HG02938 (cell line): ENCODE results near the gene PCSK7.

Experiments
- ATAC-seq: cut with Tn5 transposase; IDR thresholded peaks from one replicate; pipeline ENCODE4 v1.9.1; 2021; ENCODE audit warnings: mild to moderate bottlenecking, moderate library complexity; ENCODE audit not compliant: unreplicated experiment

The PCSK7 gene

DNA sequence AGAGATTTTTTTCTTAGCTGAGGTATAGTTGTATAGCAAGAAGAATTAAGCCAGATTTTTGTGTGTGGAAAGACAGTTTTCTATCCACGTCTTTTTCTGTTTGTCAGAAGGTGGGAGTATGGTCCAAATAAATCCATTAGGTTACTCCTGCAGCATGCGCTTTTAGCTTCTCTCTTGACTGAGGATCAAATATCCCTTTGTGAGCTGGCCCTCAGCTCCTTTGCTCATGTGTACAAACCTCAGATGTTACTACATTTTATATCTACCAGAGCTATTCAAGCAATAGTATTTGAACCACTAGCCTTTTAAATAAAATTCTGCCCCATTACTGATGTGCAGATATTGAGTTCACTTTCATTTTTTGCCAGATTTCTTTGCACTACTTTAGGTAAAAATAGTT, 62.1 kb downstream of the PCSK7 start:
- no peak for ATAC-seq

DNA sequence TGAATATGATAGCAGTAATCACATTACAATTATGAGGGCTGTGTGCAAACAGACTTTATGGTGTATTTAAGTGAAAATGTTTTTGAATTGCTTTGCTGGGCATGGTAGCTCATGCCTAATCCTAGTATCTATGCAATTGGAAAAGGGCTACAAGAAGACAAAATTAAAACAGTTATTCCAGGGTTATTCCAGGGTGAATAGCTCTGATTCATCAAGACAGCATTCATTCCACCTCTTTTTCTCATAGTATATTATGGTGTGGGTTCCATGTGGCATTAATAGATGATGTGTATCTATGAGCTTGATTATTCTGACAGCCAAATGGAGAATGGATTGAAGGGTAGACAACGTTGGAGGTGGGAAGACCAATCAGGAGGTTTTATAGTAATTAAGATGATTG, 65.4 kb downstream of the PCSK7 start:
- ATAC-seq = no peak

DNA sequence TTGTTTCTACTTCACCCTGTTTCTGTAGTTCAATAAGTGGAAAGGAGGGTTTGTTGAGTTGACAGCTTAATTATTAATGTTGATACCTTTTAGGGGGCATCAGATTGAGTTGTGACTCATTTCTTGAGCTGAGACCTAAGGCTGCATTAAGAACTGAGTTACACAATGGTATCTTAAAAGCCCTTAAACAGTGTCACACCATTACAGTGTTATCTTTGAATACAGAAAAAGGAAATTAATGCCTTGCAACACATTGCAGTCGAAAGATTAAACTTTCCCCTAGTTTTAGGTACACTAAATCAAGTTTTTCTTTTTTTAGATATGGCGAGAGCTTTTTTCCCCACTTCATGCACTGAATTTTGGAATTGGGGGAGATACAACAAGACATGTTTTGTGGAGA, 71.0 kb downstream of the PCSK7 start:
- ATAC-seq = no peak

DNA sequence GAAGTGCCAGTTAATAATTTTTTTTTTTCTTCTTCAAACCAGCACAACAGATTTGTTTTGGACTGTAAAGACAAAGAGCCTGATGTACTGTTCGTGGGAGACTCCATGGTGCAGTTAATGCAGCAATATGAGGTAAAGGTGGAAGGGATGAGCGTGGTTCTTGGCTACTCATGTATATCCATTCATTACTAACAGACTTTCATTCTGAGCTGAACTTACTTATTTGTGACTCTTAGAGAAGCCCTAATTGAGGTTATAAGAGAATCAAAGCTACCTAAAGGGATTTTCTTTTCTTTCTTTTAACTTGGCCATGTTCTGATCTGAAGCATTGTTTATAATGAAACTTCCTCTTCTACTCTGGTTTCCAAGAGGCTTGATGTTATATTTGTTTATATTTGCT, 72.0 kb downstream of the PCSK7 start:
- ATAC-seq = no peak

DNA sequence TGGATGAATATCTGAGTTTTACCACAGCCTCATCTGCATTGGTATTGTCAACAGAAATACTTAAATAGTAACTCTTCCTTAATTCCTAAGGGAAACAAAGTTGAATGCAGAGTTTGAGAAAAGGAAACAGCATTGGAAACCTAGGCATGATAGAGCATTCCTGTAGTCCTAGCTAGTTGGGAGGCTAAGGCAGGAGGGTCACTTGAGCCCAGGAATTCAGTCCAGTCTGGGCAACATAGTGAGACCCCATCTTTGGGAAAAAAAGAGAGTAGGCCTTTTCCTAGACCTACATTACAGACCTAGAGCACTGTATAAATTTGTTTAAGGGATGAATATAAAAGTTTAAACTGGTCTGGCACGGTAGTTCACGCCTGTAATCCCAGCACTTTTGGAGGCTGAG, 74.4 kb downstream of the PCSK7 start:
- ATAC-seq = no peak

DNA sequence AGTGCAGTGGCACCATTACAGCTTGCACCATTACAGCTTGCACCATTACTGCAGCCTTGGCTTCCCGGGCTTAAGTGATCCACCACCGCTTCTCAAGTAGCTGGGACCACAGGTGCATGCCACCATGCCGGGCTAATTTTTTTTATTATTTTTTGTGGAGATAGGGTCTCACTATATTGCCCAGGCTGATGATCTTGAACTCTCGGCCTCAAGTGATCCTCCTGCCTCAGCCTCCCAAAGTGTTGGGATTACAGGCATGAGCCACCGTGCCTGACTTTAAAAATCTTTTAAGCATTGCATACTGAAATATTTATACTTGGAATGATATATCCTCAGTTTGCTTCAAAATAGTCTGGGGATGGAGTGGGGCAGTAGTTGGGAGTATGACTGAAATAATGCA, 77.4 kb downstream of the PCSK7 start:
- no peak for ATAC-seq
